ENCODE results near the gene GHRL.

GRCh38 chr3:10312391-10312790 lies 19.6 kb upstream of the GHRL start:
- TF ChIP-seq CTCF (IDR thresholded peaks at IDR 0.05) (no peak), POLR2A (IDR thresholded peaks at IDR 0.05) (no peak)

Measured in testis (tissue), 2 donors.